Measurements from ENCODE around the gene ADGRV1. TPM values are rescaled to one million over a fixed set of nuclear protein-coding genes. Genes with fewer than 3 reads are reported as not detected.

Gene ADGRV1
- total and polyA plus RNA-seq, 3 donors from 2014 or later = 10.8 to 18.0 (median 12.6) TPM

DNA sequence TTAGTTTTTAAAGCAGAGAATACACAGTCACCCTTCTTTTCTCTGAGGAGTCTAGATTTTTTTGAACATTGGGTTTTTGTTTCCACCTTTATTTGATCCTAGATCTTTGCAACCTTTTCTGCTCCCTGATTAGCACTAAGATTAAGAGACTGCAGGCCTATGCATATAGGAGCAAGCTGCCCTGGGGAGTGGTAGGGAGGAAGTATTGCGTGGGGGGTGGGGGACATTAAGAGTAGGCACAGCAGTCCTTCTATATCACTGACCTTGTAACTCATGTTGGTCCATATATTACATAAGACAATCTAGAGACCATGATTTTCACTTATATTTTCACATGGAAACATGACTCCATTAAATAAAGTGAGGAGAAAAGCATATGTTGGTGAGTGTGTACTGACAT, 149.1 kb downstream of the ADGRV1 start:
- Histone ChIP-seq H3K4me3 (no peak overlapping the region), H3K9me3 (no peaks in the 10 kb centered on the region), H3K27me3 (no peaks in the 10 kb centered on the region), H3K36me3 (ENCODE audit: low read depth, missing control alignments) (no peaks in the 10 kb centered on the region), H3K4me1 (no peaks in the 10 kb centered on the region), H3K27ac (no peak overlapping the region)
- DNase-seq = no peak
- 91% methylated on average over 1 of the region's 1 CpG for WGBS, 2 donors
- intact Hi-C loops (cut with DNase I; ENCODE audit: low total_unique reads) = no loop called here
- TF ChIP-seq, protein P1, sequence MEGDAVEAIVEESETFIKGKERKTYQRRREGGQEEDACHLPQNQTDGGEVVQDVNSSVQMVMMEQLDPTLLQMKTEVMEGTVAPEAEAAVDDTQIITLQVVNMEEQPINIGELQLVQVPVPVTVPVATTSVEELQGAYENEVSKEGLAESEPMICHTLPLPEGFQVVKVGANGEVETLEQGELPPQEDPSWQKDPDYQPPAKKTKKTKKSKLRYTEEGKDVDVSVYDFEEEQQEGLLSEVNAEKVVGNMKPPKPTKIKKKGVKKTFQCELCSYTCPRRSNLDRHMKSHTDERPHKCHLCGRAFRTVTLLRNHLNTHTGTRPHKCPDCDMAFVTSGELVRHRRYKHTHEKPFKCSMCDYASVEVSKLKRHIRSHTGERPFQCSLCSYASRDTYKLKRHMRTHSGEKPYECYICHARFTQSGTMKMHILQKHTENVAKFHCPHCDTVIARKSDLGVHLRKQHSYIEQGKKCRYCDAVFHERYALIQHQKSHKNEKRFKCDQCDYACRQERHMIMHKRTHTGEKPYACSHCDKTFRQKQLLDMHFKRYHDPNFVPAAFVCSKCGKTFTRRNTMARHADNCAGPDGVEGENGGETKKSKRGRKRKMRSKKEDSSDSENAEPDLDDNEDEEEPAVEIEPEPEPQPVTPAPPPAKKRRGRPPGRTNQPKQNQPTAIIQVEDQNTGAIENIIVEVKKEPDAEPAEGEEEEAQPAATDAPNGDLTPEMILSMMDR (IDR thresholded peaks at IDR 0.05) = no peak
- TF ChIP-seq POLR2A (IDR thresholded peaks at IDR 0.05) = no peak

- Histone ChIP-seq H3K27me3 (no peaks in the 10 kb centered on the region), H3K36me3 (ENCODE audit: low read depth, missing control alignments) (no peaks in the 10 kb centered on the region), H3K4me3 (no peak overlapping the region), H3K9me3 (no peaks in the 10 kb centered on the region), H3K27ac (no peak overlapping the region), H3K4me1 (no peaks in the 10 kb centered on the region)
- peak; percentile 60 for DNase-seq
- TF ChIP-seq POLR2A (IDR thresholded peaks at IDR 0.05) = no peak
- TF ChIP-seq, protein P1 (IDR thresholded peaks at IDR 0.05) = peak in 2 of 3 experiments; percentile 14 to 47
- WGBS, 2 donors = 88 to 96% methylated on average over 1 of the region's 1 CpG
- intact Hi-C loops (cut with DNase I; ENCODE audit: low total_unique reads) = no loop called here
Observed at GRCh38 chr5:90709323-90710155, 150.9 kb downstream of the ADGRV1 start.

- TF ChIP-seq POLR2A (IDR thresholded peaks at IDR 0.05) = no peak
- TF ChIP-seq, protein P1 (IDR thresholded peaks at IDR 0.05) = no peak
- H3K27me3 ChIP-seq = no peaks in the 10 kb centered on the region
- no peaks in the 10 kb centered on the region for H3K9me3 ChIP-seq
- no peaks in the 10 kb centered on the region for H3K4me1 ChIP-seq
- no peak overlapping the region for H3K27ac ChIP-seq
- intact Hi-C loops (cut with DNase I; ENCODE audit: low total_unique reads) = no loop called here
- H3K36me3 ChIP-seq (ENCODE audit: low read depth, missing control alignments) = no peaks in the 10 kb centered on the region
- no peak for DNase-seq
- no peak overlapping the region for H3K4me3 ChIP-seq
Observed at GRCh38 chr5:90718387-90718786, 159.8 kb downstream of the ADGRV1 start.

DNA sequence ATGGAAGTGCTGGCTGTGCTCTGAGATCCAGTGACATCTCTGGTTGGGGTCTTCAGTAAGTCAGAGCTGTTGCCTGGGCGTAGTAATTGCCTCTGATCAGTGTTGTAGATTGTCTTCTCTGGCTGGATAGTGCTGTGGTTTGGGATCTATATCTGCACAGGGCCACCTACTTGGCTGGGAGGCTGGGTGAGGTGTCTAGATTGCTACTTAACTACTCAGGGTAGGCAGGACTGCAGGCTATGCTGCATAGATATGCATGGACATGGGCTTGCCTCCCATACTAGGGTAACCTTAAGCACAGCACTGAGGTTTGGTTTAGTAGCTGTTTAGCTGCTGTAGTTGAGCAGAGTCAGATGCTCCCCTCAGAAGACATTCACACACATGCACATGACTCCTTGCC, 181.0 kb downstream of the ADGRV1 start:
- DNase-seq = no peak
- intact Hi-C loops (cut with DNase I; ENCODE audit: low total_unique reads) = no loop called here
- no peaks in the 10 kb centered on the region for H3K4me1 ChIP-seq
- no peaks in the 10 kb centered on the region for H3K36me3 ChIP-seq (ENCODE audit: low read depth, missing control alignments)
- H3K9me3 ChIP-seq = no peaks in the 10 kb centered on the region
- no peak overlapping the region for H3K27ac ChIP-seq
- H3K4me3 ChIP-seq = no peak overlapping the region
- WGBS, 2 donors = 100% methylated on average over 1 of the region's 1 CpG; no CpG with 5 or more reads in 1 of the 2 donors
- H3K27me3 ChIP-seq = no peaks in the 10 kb centered on the region
- TF ChIP-seq, protein P1 (IDR thresholded peaks at IDR 0.05) = no peak
- no peak for TF ChIP-seq POLR2A (IDR thresholded peaks at IDR 0.05)
